COR-L47 (cell line): ENCODE results near the gene NMT1.

ENCODE experiments used
- DNase-seq: peaks from one replicate; lab custom pipeline; 2025; lab: John Stamatoyannopoulos, UW

NMT1 gene

DNA sequence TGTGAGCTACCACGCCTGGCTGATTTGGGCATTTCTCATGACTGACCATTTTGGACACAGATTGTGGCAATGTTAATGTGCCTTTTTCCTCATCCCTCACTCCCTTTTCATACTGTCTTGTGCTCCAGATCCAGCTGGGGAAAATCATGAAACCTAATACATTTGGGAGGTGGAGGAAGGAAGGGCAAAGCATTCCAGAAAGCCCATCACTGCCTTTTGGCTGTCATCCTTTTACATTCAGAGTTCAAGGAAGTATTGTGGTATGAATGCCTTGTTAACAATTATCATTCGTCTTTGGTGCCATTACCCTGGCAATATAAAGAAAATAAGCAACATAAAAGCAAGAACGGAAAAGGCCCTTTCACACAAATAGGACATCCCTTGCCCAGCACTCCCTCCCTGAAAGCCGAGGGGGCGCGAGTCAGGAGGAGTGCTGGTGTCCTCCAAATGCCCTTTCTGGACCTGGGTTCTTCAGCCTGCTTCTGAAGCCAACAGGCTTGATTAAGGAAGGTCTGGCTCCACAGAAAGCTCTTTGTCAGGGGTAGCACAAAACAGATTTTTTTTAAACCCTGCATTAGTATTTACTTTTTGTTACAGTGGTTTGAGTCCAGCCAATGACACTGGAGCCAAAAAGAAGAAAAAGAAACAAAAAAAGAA is 20.1 kb downstream of the NMT1 start:
- DNase-seq: no peak

DNA sequence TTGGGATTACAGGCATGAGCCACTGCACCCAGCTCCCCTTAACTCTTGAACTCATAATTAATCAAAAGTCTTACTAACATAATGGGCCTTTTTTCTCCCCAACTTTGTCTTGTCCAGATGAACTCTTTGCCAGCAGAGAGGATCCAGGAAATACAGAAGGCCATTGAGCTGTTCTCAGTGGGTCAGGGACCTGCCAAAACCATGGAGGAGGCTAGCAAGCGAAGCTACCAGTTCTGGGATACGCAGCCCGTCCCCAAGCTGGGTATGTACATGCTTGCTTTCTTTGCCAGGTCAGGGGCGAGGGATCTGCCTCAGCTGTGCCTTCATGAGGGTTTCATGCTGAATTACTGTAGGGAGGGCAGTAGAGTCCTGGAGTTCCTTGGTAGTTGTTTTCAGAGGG is 25.3 kb downstream of the NMT1 start:
- no peak for DNase-seq

DNA sequence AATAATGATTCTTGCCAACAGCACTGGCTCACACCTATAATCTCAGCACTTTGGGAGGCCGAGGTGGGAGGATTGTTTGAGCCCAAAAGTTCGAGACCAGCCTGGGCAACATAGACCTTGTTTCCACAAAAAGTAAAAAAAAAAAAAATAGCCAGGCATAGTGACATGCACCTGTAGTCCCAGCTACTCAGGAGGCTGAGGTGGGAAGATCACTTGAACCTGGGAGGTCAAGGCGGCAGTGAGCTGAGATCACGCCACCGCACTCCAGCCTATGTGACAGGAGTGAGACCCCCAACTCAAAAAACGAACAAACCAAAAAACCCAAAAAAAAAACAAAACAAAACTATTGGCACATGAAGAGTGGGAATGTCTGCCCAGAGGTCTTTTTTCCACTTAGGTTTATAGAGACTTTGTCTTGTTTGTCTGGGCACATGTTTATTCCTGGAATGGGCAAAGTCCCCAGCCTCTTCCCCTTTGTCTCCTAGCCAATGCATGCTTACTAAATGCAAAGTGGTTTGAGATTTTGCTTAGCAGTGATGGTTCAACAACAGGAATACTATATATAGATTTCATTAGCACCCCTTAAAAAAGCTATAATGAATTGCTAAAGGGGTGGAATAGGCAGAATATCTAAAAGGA is 25.9 kb downstream of the NMT1 start:
- DNase-seq: no peak

DNA sequence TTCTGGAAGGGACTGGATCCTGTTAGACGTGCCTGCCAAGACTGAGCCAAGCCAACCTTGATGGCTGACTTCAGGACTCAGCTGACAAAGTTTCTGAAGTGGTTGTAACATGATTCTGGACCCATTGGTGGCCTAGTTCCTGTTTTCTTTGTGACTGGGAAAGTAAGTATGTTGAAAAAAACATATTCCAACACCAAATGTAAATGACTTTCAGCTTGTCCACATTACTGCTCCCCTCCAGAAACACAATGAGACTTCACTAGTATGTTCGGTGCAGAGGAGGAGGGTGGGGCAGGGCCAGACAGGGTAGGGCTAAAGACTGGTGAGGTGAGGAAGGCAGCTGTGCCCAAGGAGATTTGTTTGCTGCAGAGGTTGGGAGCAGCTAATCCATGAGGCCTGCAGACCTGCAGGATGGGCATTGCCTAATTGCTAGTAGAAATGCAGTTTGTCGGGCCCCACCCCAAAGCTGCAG is 26.4 kb downstream of the NMT1 start:
- DNase-seq: no peak

DNA sequence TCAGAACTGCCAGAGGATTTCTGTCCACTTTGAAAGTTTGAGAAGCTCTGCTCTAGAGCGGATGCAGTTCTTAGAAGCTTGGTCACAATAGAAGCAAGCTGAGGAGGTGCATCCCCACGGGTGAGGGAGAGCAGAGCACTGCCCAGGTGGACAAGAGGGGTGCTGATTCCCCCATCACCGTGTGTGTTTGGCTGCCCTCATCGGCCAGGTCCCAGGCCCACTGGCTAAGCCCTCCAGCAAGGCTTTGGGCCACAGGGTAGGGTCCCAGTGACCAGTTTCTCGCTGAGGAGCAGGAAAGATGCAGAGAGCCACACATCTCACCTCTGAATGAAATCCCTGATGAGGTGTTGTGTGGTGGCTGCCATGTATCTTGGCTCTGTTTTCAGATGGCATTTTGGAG is 26.9 kb downstream of the NMT1 start:
- DNase-seq: no peak

DNA sequence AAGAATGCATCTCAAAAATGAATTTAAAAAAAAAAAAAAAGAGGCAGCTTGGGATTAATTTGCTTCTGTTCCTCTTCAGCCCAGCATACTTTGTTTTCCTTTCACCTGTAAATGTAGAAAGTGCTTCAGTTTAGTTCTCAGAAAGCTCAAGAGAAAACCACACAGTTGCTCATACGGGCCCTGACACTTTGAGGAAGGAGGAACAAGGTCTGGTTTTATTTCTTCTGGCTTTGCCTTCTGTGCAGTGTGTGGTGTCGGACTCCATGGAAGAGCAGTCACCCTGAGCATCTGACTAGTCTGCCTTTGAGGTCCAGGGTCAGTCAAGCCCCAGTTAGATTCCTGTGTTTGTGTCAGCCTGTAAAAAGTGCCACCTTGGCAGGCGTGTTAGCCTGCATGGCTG is 27.6 kb downstream of the NMT1 start:
- DNase-seq: no peak

DNA sequence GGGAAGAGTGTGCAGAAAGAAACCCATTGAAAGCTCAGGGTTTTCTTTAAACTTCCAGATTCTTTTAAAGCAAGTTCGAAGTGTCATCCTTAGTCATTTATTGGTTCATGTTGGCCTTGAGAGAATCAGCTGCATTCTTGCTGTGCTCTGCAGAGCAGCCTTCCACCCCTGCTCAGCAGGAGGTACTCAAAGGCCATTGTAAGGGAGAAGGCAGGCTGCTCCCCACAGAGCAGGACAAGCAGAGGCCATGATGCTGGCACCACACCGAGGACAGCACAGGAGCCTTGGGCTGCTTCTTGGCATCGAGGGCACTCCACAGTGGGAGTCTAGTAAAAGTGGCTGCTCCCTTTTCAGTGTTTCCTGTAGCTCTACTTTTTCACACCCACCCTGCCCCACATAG is 29.6 kb downstream of the NMT1 start:
- DNase-seq: no peak

DNA sequence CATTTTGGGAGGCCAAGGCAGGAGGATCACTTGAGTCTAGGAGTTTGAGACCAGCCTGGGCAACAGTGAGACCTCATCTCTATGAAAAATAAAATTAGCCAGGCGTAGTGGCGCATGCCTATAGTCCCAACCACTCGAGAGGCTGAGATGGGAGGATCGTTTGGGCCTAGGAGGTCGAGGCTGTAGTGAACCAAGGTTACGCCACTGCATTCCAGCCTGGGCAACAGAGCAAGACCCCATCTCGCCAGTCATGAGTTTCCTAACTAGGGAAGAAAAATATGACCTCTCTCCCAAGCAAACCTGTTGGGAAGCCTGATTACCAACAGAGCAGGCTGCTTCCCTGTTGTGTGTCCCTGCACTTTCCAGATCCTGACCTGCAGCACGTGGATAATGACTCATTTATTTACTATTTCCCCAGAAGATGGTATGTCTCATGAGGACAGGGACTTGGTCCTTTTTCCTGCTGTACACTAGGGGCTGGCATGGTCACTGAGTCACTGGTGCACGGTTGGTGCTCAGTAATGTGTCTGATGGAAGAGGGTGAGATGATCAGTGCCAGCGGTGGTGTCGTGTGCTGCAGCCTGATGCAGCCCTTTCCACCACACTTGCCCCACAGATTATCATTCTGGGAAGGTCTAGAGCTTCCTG is 30.8 kb downstream of the NMT1 start:
- DNase-seq: no peak

DNA sequence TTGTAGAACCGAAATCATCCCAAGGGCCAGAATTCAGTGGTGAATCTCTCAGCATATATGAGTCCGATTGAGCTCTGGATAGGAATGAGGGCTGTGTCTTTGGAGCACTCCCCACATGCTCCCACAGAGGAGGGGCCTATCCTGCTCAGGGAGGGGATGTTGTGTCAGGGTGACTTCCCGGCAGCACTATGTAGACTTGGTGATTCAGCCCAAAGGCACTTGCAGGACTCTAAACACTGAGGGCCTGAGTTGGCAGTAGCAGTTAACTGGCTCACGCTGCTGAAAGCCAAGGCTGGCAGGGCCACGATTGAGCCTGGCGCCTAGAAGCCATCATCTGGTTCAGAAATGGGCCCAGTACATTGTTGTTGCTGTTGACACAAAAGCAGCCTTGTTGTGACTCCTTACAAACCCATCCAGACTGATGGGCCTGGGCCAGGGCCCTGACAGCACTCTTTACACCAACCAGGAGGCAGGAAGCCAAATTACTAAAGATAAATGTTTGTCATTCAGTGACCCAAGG is 31.9 kb downstream of the NMT1 start:
- DNase-seq: no peak

DNA sequence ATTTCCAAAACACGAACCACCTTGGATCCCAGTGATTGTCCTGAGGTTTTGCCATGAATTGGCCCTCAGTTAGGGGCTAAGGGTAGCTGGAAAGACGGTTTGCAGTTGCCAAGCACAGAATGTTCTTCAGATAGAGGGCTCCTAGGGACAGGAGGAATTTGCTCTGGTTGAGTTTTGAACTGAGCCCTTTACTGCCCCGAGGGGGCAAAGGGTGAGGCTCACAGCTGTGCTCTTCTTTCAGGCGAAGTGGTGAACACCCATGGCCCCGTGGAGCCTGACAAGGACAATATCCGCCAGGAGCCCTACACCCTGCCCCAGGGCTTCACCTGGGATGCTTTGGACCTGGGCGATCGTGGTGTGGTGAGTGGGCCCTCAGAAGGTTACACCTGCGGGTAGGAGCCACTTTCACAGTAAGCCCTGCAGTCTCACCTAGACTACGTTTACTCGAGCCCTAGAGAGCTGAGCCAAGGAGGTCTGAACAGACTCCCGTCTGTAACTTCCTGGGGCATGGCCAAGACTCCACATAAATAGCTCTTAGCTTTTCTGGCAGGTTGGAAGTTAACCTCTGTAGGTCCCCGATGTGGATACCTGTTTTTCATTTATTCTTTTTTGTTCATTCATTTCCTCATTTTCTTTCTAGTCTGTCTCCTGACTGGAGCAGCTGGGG is 32.5 kb downstream of the NMT1 start:
- no peak for DNase-seq

DNA sequence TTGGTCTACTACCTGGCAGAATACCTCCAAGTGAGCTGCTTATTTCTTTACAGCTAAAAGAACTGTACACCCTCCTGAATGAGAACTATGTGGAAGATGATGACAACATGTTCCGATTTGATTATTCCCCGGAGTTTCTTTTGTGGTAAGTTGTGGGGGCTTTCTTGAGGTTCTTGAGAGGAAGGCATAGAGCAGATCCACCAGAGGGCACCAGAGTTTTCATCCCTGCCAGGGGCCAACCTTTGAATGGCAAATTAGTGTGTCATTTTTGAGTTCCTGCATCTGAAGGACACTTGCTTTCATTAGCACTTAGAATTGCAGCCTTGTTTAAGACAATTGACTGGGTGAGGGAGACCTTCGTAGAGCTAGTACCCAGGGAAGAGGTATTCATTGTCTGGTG is 35.0 kb downstream of the NMT1 start:
- no peak for DNase-seq

DNA sequence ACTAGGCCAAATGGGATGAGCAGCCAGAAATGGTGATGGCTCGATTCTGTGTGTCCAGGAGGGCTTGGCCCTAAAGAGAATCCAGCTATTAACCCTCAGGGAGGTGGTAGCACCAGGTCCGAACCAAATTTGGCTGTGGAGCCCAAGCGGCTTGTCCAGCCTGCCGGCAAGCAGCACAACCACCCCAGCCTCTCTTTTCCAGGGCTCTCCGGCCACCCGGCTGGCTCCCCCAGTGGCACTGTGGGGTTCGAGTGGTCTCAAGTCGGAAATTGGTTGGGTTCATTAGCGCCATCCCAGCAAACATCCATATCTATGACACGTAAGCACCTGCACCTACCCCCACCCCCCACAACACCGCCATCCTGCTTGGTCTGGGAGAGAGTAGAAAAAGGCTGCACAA is 35.8 kb downstream of the NMT1 start:
- DNase-seq: no peak

DNA sequence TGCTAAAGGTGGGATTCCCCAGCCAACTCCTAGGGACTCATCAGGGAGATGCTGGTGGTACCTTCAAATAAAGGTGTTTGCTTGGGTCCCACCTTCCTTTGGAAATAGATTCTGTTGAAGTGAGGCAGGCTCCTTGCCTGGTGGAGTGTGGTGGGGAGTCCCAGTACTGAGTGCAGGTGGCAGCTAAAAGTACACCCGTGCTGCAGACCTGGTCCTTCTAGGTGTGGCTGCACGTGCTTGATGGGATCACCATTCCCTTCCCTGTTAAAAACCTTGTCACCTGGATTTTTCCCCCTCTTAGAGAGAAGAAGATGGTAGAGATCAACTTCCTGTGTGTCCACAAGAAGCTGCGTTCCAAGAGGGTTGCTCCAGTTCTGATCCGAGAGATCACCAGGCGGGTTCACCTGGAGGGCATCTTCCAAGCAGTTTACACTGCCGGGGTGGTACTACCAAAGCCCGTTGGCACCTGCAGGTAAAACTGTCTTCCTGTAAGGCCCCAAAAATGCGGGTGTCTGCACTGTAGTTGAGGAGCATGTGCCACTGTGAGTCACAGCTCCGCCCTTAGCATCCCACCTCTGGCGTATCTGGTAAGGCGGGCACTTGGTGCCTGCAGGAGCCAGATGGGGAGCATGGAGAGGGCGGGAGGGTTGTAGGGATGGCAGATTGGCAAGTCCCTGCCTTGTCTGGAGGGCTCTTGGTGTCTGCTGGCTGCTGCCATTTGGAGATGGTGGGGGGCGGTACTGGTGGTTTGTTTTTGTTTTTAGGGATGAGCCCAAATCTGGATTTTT is 37.2 kb downstream of the NMT1 start:
- DNase-seq: no peak

DNA sequence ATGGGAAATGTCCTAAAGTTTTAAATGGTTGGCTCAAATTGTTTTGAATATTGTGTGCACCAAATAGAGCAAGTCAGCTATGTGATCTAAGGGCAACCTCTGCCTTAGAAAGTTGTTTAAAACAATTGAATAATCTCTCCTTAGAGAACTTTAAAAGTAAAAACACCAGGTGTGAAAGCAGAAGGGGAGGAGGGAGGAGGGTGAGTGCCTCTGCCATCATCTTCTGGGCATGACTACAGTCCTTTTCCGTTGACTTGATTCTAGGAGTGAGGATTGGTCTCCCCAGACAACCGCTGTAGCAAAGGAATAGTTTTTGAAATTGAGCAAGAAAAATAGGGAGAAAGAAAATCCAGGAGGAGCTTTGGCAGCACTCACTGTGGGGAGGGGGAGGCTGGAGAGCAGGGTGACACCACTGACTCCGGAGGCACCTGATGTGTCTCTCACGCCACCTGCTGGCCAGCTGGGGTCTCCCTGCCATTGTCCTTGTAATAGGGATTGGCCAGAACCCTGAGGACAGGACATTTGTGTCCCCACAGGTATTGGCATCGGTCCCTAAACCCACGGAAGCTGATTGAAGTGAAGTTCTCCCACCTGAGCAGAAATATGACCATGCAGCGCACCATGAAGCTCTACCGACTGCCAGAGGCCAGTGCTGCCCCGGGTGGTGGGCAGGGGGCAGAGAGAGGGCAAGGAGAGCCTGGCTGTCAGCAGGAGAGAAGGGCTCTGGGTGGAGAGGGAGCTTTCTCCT is 37.9 kb downstream of the NMT1 start:
- DNase-seq: peak; percentile 68

DNA sequence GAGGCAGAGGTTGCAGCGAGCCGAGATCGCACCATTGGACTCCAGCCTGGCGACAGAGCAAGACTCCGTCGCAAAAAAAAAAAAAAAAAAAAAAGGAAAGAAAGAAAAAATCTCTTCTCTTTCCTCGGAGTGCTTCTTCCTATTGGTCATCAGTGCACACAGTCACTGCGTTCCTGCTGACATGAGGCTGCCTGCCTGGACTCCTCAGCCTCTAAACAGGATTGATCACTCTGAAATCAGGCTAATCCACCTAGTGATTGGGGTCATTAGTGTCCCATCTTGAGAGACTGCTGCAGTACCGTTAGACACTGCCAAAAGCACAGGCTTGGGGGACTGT is 40.4 kb downstream of the NMT1 start:
- no peak for DNase-seq

DNA sequence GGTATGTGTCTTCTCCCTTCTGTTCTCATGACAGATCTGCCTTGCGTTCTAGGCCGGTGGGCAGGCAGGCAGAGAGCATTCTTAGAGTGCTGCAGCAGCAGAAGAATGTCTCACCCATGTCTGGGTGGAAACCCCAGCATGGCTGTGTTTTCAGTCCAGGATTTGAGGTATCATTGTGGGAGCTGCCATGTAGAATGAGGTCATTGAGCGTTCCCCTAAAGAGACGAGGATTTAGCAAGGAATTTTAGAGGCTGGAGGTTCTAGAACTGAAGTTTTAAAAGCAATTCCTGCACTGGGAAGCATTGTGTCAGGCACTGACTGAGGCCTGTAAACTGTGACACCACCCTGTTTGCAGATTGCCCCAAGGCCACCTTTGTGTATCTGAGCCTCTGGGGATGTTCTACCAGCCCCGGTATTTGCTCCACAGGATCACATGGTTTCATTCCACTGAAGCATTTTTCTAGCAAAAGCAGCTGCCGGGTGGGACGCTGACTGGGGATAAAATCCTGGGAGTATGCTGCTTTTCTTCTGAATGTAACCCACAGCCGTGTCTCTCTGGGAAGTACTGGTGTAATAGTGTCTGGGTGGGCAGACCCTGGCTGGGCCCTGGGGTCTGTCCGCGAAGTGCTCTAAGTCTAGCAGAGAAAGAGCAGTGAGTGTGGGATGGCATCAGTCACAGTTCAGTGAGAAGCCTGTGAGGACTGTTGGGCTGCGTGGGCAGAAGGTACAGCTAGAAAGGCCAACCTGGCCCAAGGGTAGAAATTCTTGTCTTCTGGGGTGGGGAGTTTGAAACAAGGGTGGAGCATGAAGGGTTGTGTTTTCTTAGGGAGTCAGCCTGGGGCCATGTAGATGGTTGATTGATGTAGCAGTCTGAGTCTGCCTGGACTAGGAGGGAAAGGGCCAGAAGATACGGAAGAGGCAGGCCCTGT is 41.0 kb downstream of the NMT1 start:
- DNase-seq: no peak

DNA sequence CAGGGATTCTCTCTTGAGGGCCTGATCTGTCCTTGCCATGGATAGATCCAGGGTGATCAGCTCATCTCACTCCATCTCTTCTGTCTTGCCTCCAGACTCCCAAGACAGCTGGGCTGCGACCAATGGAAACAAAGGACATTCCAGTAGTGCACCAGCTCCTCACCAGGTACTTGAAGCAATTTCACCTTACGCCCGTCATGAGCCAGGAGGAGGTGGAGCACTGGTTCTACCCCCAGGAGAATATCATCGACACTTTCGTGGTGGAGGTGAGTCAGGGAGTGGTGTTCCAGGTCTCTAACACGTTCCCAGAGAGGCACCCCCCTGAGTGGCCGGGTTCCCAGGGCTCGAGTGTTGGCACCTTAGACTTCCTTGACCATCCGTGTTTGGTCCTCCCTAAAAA is 41.7 kb downstream of the NMT1 start:
- DNase-seq: no peak

DNA sequence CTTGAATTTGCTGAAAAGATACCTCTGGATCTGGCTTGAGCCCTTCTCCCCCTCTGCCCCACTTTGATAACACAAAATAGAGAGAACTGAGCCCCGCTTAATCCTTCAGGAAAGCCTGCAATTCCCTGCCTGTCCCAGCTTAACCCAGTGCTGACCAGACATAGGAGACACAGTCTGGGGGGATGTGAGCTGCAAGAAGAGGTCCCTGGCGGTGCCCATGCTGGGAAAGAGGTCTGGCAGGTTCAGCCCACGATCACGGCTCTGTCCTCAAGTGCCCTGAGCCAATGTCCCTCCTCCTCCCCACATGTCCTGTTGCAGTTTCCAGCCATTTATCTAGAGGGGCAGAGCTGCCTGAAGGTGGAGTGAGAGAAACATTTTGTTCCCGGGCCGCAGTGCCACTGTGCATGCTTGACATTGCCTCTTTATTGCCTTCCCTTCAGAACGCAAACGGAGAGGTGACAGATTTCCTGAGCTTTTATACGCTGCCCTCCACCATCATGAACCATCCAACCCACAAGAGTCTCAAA is 42.2 kb downstream of the NMT1 start:
- DNase-seq: no peak

DNA sequence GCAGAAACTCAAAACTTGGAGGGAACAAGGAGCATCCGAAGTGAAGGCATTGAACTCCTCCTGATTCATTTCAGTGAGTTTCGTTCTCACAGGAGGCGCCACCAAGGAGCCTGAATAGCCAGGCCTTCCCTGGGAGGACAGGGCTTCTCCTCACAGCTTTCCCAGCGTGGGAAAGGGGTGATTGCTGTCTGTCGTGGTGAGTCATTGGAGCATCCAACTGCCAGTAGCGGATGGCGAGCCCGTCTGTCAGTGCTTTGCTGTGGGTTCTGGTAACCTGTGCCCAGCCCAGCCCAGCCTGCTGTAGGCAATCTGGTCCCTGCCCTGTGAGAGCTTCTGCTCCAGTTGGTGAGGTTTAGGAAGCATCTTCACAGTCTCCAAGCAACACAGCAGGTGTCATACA is 42.9 kb downstream of the NMT1 start:
- no peak for DNase-seq

DNA sequence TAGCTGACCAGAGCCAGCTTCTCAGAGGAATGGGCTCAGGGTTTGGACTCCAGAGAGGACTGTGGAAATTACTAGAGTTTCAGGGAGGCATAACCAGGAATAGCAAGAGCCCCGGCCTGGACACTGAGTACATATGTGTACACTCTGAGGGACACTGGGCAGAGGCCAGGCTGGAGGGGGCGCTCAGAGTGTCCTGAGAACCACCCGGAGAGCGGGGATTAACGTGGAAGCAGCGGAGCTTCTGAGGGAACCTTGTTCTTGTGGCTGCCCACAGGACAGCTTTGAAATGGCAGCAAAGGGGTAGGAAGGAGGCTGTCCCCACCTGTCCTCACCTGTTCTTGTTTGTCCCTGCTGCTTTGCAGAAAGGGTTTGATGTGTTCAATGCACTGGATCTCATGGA is 43.4 kb downstream of the NMT1 start:
- no peak for DNase-seq
